Measurements from ENCODE around the gene VPS39. TPM values are rescaled to one million over a fixed set of nuclear protein-coding genes. Genes with fewer than 3 reads are reported as not detected.

The VPS39 gene
- total RNA-seq, 1 donor from 2014 or later, result 43.3 TPM

DNA sequence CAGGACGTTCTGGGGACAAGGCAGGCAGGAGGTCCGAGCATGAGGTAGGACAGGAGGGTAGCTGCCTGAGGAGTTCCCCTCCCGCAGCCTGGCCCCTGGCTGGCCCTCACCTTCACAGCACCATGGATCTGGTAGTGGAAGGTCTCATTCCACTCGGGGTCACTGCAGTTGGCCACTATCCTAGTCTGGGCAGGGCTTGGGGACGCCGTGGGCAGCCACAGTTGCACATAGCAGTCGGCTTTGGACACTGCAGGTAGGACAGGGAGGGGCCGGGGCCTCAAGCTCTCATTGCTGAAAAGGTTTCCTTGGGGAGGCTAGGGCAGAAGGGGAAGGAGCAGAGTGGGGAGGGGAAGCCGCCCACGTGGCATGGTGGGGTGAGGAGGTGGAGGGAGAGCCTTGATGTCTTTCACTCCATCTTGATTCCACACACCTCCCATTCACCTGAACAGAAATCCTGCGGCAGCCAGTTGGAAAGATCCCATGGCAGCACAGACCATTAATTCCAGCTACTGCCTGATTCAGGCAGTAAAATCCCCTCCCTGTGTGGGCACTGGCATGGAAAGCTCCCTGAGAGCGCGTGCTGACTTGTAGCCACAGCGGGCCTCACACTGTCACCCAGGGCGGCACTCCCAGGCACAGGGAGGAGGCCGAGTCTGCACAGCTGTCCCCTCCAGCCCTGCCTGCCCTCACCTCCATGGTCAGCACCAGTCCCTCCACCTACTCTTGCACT, 53.7 kb downstream of the VPS39 start:
- peak; percentile 61 for DNase-seq (ENCODE audit: low read depth)
- TF ChIP-seq, protein P1, sequence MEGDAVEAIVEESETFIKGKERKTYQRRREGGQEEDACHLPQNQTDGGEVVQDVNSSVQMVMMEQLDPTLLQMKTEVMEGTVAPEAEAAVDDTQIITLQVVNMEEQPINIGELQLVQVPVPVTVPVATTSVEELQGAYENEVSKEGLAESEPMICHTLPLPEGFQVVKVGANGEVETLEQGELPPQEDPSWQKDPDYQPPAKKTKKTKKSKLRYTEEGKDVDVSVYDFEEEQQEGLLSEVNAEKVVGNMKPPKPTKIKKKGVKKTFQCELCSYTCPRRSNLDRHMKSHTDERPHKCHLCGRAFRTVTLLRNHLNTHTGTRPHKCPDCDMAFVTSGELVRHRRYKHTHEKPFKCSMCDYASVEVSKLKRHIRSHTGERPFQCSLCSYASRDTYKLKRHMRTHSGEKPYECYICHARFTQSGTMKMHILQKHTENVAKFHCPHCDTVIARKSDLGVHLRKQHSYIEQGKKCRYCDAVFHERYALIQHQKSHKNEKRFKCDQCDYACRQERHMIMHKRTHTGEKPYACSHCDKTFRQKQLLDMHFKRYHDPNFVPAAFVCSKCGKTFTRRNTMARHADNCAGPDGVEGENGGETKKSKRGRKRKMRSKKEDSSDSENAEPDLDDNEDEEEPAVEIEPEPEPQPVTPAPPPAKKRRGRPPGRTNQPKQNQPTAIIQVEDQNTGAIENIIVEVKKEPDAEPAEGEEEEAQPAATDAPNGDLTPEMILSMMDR (IDR thresholded peaks at IDR 0.05; ENCODE audit: insufficient read depth, low read length, poor library complexity, severe bottlenecking), result no peak
- H3K27me3 ChIP-seq (ENCODE audit: control insufficient read depth, insufficient read depth, low read length), result peaks cover 9% of the 10 kb centered on the region
- no peak overlapping the region for H3K4me3 ChIP-seq (ENCODE audit: low read depth, low read length)
- no peaks in the 10 kb centered on the region for H3K36me3 ChIP-seq (ENCODE audit: control insufficient read depth, insufficient read depth, low read length)

DNA sequence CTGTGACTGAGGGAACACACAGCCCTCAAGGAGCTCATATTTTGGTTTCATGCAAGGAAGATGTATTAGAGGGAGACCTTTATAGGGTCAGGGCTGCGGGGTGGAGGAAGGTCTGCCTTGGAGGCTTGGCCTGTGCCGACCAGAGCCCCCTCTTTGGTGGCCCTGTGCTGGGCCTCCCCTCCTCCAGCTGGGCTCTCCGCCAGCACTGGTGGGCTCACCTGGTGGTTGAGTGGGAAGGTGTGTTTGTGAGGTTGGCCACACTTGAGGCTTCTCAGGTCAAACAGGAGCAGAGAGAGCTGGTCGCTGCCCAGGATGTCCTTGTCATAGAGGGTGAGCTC, 54.3 kb downstream of the VPS39 start:
- TF ChIP-seq, protein P1 (IDR thresholded peaks at IDR 0.05; ENCODE audit: insufficient read depth, low read length, poor library complexity, severe bottlenecking), result no peak

DNA sequence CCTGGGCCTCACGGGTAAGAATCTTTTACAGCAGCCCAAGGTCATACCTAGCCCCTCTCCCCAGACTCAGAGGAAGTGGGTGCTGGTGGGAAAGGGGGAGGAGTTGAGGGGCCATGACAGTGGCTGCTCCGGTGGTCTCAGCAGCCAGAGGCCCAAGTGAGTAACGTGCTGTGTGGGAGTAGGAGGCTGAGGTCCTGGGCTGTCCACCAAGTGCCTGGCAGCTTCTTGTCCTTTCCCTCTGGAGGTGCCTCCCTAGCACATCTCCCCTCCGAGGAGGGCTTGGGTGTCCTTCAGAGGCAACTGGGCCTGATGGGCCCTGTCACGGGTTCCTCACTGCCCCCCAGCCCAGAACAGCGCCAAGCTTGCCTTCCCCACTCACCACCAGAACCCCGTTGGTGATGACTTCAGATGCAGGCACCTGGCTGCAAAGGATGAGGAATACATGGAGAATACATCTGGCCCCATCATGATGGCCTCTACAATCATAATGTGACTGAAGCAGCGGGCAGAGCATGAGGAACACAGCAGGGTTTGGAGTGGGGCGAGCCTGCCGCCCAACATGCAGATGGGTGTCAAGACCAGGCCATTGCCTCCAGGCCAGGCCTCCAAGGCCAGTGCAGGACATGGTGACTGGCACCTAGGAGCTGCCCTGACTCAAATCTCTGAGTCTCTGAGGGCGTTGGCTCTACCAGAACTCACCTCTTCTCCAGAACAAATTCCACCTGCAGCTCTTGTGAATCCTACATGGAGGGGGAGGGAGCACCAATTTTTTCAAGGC, 55.0 kb downstream of the VPS39 start:
- Histone ChIP-seq H3K36me3 (ENCODE audit: control insufficient read depth, insufficient read depth, low read length) (no peaks in the 10 kb centered on the region), H3K27me3 (ENCODE audit: control insufficient read depth, insufficient read depth, low read length) (peaks cover 9% of the 10 kb centered on the region), H3K4me3 (ENCODE audit: low read depth, low read length) (no peak overlapping the region)
- TF ChIP-seq, protein P1 (IDR thresholded peaks at IDR 0.05; ENCODE audit: insufficient read depth, low read length, poor library complexity, severe bottlenecking), result no peak
- no peak for DNase-seq (ENCODE audit: low read depth)

More for the DNA sequence above, 54.3 kb downstream of the VPS39 start:
- Histone ChIP-seq H3K36me3 (ENCODE audit: control insufficient read depth, insufficient read depth, low read length) (no peaks in the 10 kb centered on the region), H3K4me3 (ENCODE audit: low read depth, low read length) (no peak overlapping the region), H3K27me3 (ENCODE audit: control insufficient read depth, insufficient read depth, low read length) (peaks cover 9% of the 10 kb centered on the region)
- no peak for DNase-seq (ENCODE audit: low read depth)

DNA sequence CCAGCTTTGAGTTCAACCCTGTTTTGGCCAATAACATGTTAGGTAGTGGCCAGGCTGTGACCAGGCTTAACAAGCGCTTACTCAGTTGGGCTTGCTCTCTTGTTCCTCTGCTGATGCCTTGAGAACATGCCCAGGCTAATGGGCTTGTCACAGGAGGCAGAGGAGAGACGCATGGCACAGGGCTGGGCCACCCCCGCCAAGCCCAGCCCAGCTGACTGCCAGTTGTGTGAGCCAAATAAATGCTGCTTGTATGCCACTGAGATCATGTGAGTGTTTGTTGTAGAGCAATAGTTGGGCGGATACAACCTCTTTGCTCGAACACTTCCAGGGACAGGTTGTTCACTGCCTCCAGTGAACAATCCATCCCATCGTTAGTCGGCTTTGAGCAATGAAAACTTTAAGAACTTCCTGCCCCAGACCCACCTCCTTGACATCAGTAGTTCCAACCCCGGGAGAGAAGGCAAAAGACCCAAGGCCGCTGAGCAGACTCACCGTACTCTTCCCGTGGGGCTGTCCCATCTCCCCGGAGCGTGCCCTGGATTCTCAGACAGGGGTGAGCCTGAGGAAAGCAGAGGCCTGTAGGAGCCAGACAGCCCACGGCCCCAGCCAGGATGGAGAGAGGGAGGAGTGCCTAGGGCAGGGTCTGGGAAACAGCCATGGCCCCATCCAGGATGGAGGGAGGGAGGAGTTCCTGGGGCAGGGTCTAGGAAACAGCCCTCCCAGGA, 55.7 kb downstream of the VPS39 start:
- Histone ChIP-seq H3K36me3 (ENCODE audit: control insufficient read depth, insufficient read depth, low read length) (no peaks in the 10 kb centered on the region), H3K27me3 (ENCODE audit: control insufficient read depth, insufficient read depth, low read length) (peaks cover 9% of the 10 kb centered on the region), H3K4me3 (ENCODE audit: low read depth, low read length) (no peak overlapping the region)
- TF ChIP-seq, protein P1 (IDR thresholded peaks at IDR 0.05; ENCODE audit: insufficient read depth, low read length, poor library complexity, severe bottlenecking), result no peak
- DNase-seq (ENCODE audit: low read depth), result no peak

DNA sequence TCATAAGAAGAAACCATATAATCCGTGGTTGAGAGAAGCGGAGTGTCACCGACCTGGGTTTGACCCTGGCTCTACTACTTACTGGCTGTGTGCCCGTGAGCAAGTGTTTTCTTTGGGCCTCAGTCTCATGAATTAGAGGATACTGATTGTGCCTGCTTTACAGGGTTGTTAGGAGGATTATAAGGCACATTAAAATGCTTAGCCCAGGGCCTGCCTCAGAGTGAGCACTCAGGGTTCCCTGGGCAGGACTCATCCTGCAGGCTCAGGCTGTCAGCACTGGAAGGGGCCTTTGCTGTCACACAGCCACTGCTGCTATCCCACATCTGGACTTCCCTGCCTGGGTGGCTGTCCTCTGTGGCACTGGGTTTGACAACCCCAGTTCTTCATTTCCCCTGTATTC, 56.4 kb downstream of the VPS39 start:
- Histone ChIP-seq H3K27me3 (ENCODE audit: control insufficient read depth, insufficient read depth, low read length) (peaks cover 9% of the 10 kb centered on the region), H3K4me3 (ENCODE audit: low read depth, low read length) (no peak overlapping the region), H3K36me3 (ENCODE audit: control insufficient read depth, insufficient read depth, low read length) (no peaks in the 10 kb centered on the region)
- TF ChIP-seq, protein P1 (IDR thresholded peaks at IDR 0.05; ENCODE audit: insufficient read depth, low read length, poor library complexity, severe bottlenecking), result no peak
- DNase-seq (ENCODE audit: low read depth), result no peak
